ENCODE results near the gene DAP. TPM values are rescaled to one million over a fixed set of nuclear protein-coding genes. Genes with fewer than 3 reads are reported as not detected.

The DAP gene
- total and polyA plus RNA-seq, 2 of the 4 experiments (the other 2 are of a cell fraction) = 49.6 to 189 TPM

GRCh38 chr5:10645671-10646070, 115.4 kb downstream of the DAP start:
- intact Hi-C loops (cut with micrococcal nuclease) = no loop called here
- Histone ChIP-seq H3K27me3 (ENCODE audit: control insufficient read depth, insufficient read depth, low read length) (no peaks in the 10 kb centered on the region), H2AK9ac (replicated peaks; ENCODE audit: low read depth, low read length, poor library complexity) (no peak overlapping the region), H3K56ac (ENCODE audit: extremely low read depth, insufficient read depth, low read length) (no peak overlapping the region), H4K8ac (ENCODE audit: low read depth in 2 of 2, low read length in 2 of 2) (no peak overlapping the region), H2BK5ac (ENCODE audit: low read depth, low read length, poor library complexity, severe bottlenecking) (no peak overlapping the region), H3K23ac (ENCODE audit: low read depth, low read length) (no peak overlapping the region), H4K91ac (ENCODE audit: insufficient read depth, low read depth, low read length) (no peak overlapping the region), H3K79me1 (ENCODE audit: low read depth in 1 of 2, low read length in 2 of 2) (peaks cover 4 to 29% of the 10 kb centered on the region in 2 experiments), H3K4me3 (ENCODE audit: insufficient read depth, low read depth, low read length) (no peak overlapping the region), H2BK20ac (ENCODE audit: low read depth, low read length) (no peak overlapping the region), H3K36me3 (ENCODE audit: control insufficient read depth, insufficient read depth, low read length) (peaks cover 13% of the 10 kb centered on the region; the same call in 1 of the 2 replicates), H2AK5ac (ENCODE audit: low read depth, low read length) (no peak overlapping the region), H2AFZ (replicated peaks; ENCODE audit: low read length, poor library complexity) (no peak overlapping the region), H3K4ac (ENCODE audit: low read depth, low read length) (no peak overlapping the region), H3K9me1 (ENCODE audit: insufficient read depth, low read length) (no peaks in the 10 kb centered on the region), H3K14ac (replicated peaks; ENCODE audit: low read depth, low read length) (no peak overlapping the region), H4K5ac (ENCODE audit: low read depth, low read length) (no peak overlapping the region), H2BK15ac (ENCODE audit: low read depth, low read length) (no peak overlapping the region), H3K27ac (ENCODE audit: insufficient read depth, low read length) (no peak overlapping the region), H3K9ac (ENCODE audit: low read depth, low read length) (no peak overlapping the region), H3K4me2 (ENCODE audit: low read depth, low read length) (no peak overlapping the region), H2BK120ac (ENCODE audit: low read depth, low read length) (no peak overlapping the region), H3K4me1 (ENCODE audit: control insufficient read depth, insufficient read depth, low read length) (no peaks in the 10 kb centered on the region; the same call in 1 of the 2 replicates), H3K9me3 (ENCODE audit: control insufficient read depth, insufficient read depth, low read length) (no peaks in the 10 kb centered on the region), H3K18ac (ENCODE audit: low read depth, low read length) (no peak overlapping the region), H4K20me1 (ENCODE audit: insufficient read depth, low read length) (peaks cover 26% of the 10 kb centered on the region; the same call in 1 of the 2 replicates)
- ChIA-PET CTCF (no interaction called here), POLR2A (ENCODE audit: unreplicated experiment) (no interaction called here)
- no peak for TF ChIP-seq RFX5 (IDR thresholded peaks at IDR 0.05; ENCODE audit: low read depth, low read length)
- no peak for TF ChIP-seq MAFK (IDR thresholded peaks at IDR 0.05; ENCODE audit: low read depth, low read length)
- TF ChIP-seq RCOR1 (IDR thresholded peaks at IDR 0.05; ENCODE audit: insufficient replicate concordance, low read length) = no peak
- TF ChIP-seq CTCF (conservative IDR thresholded peaks at IDR 0.05; ENCODE audit: low read depth, low read length) = no peak
- TF ChIP-seq USF2 (IDR thresholded peaks at IDR 0.05; ENCODE audit: low read depth, low read length) = no peak
- no peak for TF ChIP-seq CEBPB (IDR thresholded peaks at IDR 0.05; ENCODE audit: low read depth, low read length)
- TF ChIP-seq POLR2A (IDR thresholded peaks at IDR 0.05; ENCODE audit: low read depth, low read length) = no peak
- TF ChIP-seq FOS (IDR thresholded peaks at IDR 0.05; ENCODE audit: low read depth, low read length) = no peak
- no peak for TF ChIP-seq BHLHE40 (IDR thresholded peaks at IDR 0.05; ENCODE audit: low read depth, low read length)
- TF ChIP-seq NFE2L2 (IDR thresholded peaks at IDR 0.05; ENCODE audit: low read depth, low read length) = no peak
- no peak for TF ChIP-seq SMC3 (IDR thresholded peaks at IDR 0.05; ENCODE audit: low read depth, low read length)
- TF ChIP-seq RAD21 (IDR thresholded peaks at IDR 0.05; ENCODE audit: low read length) = no peak
- TF ChIP-seq ELK1 (IDR thresholded peaks at IDR 0.05; ENCODE audit: borderline replicate concordance, low read depth, low read length) = no peak
- TF ChIP-seq MXI1 (IDR thresholded peaks at IDR 0.05; ENCODE audit: borderline replicate concordance, low read depth, low read length) = no peak
- WGBS, 2 experiments (ENCODE audit: extremely low coverage in 2 of 2, insufficient read length in 1 of 2) = 65% methylated on average over 2 of the region's 6 CpGs; no CpG with 5 or more reads in 1 of the 2 experiments
- BruUV-seq (replicated peaks) = no TSS peak
- DNase-seq (no peak), ATAC-seq (ENCODE audit: low read depth) (no peak)
- dilution Hi-C loops (cut with HindIII; ENCODE audit: low sequenced_read_pairs, unreplicated experiment) = no loop called here
- in situ Hi-C loops (cut with MboI; ENCODE audit: low sequenced_read_pairs) = no loop called here
